Ishikawa (cell line): ENCODE data around the gene PLA2G4F.

Source experiments
- CEBPB ChIP-seq: IDR thresholded peaks from 2 replicates; pipeline ENCODE4 v1.6.1; 2012
- CREB1 ChIP-seq: IDR thresholded peaks from 2 replicates; pipeline ENCODE4 v1.6.1; 2012; ENCODE audit warnings: low read depth
- EGR1 ChIP-seq: IDR thresholded peaks from 2 replicates; pipeline ENCODE4 v1.6.1; 2012
- EP300 ChIP-seq: IDR thresholded peaks from 2 replicates; pipeline ENCODE4 v1.6.1; 2012; ENCODE audit warnings: borderline replicate concordance
- FOXM1 ChIP-seq: IDR thresholded peaks from 2 replicates; pipeline ENCODE4 v1.6.1; 2012; ENCODE audit warnings: low read depth, borderline replicate concordance
- MAX ChIP-seq: IDR thresholded peaks from 2 replicates; pipeline ENCODE4 v1.6.1; 2012
- NFIC ChIP-seq: IDR thresholded peaks from 2 replicates; pipeline ENCODE4 v1.6.1; 2012
- RAD21 ChIP-seq: IDR thresholded peaks from 2 replicates; pipeline ENCODE4 v1.6.1; 2012; ENCODE audit warnings: low read depth
- REST ChIP-seq: IDR thresholded peaks from 2 replicates; pipeline ENCODE4 v1.6.1; 2012; ENCODE audit warnings: low read depth, mild to moderate bottlenecking
- TAF1 ChIP-seq: IDR thresholded peaks from 2 replicates; pipeline ENCODE4 v1.6.1; 2012; ENCODE audit warnings: low read depth, mild to moderate bottlenecking
- TCF12 ChIP-seq: IDR thresholded peaks from 2 replicates; pipeline ENCODE4 v1.6.1; 2012; ENCODE audit warnings: low read depth
- TEAD4 ChIP-seq: IDR thresholded peaks from 2 replicates; pipeline ENCODE4 v1.6.1; 2012
- USF1 ChIP-seq: IDR thresholded peaks from 2 replicates; pipeline ENCODE4 v1.6.1; 2012
- YY1 ChIP-seq: IDR thresholded peaks from 2 replicates; pipeline ENCODE4 v1.6.1; 2012; ENCODE audit warnings: low read depth
- ZBTB7A ChIP-seq: IDR thresholded peaks from 2 replicates; pipeline ENCODE4 v1.6.1; 2012; ENCODE audit warnings: low read depth

Gene PLA2G4F

GRCh38 chr15:42102646-42103235 is 53.7 kb downstream of the PLA2G4F start:
- TF ChIP-seq TAF1: no peak
- no peak for TF ChIP-seq EP300
- no peak for TF ChIP-seq TEAD4
- TF ChIP-seq ZBTB7A: no peak
- TF ChIP-seq TCF12: no peak
- no peak for TF ChIP-seq REST
- no peak for TF ChIP-seq CEBPB
- no peak for TF ChIP-seq FOXM1
- no peak for TF ChIP-seq RAD21
- TF ChIP-seq MAX: no peak
- no peak for TF ChIP-seq CREB1
- TF ChIP-seq NFIC: no peak
- TF ChIP-seq EGR1: no peak
- TF ChIP-seq YY1: no peak
- no peak for TF ChIP-seq USF1

- TF ChIP-seq TAF1: no peak
- no peak for TF ChIP-seq ZBTB7A
- TF ChIP-seq USF1: no peak
- no peak for TF ChIP-seq YY1
- no peak for TF ChIP-seq TCF12
- TF ChIP-seq FOXM1: no peak
- TF ChIP-seq MAX: no peak
- TF ChIP-seq EGR1: no peak
- TF ChIP-seq REST: no peak
- TF ChIP-seq NFIC: no peak
- TF ChIP-seq RAD21: no peak
- no peak for TF ChIP-seq EP300
- no peak for TF ChIP-seq TEAD4
- TF ChIP-seq CEBPB: no peak
Measured at GRCh38 chr15:42101861-42102260, 54.6 kb downstream of the PLA2G4F start.

- TF ChIP-seq USF1: no peak
- no peak for TF ChIP-seq MAX
- TF ChIP-seq FOXM1: no peak
- TF ChIP-seq TAF1: no peak
- TF ChIP-seq EP300: no peak
- TF ChIP-seq RAD21: no peak
- no peak for TF ChIP-seq CEBPB
- TF ChIP-seq CREB1: no peak
- TF ChIP-seq TCF12: no peak
- TF ChIP-seq REST: no peak
Measured at GRCh38 chr15:42100021-42100800, 56.2 kb downstream of the PLA2G4F start.

- TF ChIP-seq EP300 (no peak), USF1 (no peak), YY1 (no peak), RAD21 (no peak), TEAD4 (no peak), REST (no peak), CREB1 (no peak), TCF12 (no peak), CEBPB (no peak), NFIC (no peak), FOXM1 (no peak)
Measured at GRCh38 chr15:42097018-42097417, 59.4 kb downstream of the PLA2G4F start.
